Activated B cell treated with CpG ODN at 0.5 μM for 24 hours (primary cell): ENCODE data around the gene LRBA. TPM values are rescaled to one million over a fixed set of nuclear protein-coding genes. Genes with fewer than 3 reads are reported as not detected.

Experiments
- ATAC-seq: fragments of 200-7000 bp; cut with Tn5 transposase; one replicate; pipeline ENCODE4 v1.10.0; 2021; ENCODE audit warnings: low read depth, mild to moderate bottlenecking, moderate library complexity
- CTCF ChIA-PET: fragments of 350-600 bp; sonication (Branson Sonifier 250); formaldehyde crosslinking; loops from one replicate; lab custom pipeline; 2021; ENCODE audit warnings: antibody characterized with exemption; lab: Charles Lee
- POLR2A ChIA-PET: fragments of 350-600 bp; sonication (Branson Sonifier 250); formaldehyde crosslinking; loops from one replicate; lab custom pipeline; 2021; ENCODE audit warnings: antibody characterized with exemption; lab: Charles Lee
- DNase-seq: peaks from one replicate; pipeline ENCODE4 v3.0.0; 2022
- H3K27ac Mint-ChIP-seq: one replicate; pipeline ENCODE4 v1.8.0; 2020; ENCODE audit warnings: mixed read lengths
- H3K27me3 Mint-ChIP-seq: one replicate; pipeline ENCODE4 v1.8.0; 2021; ENCODE audit warnings: mixed read lengths
- H3K36me3 Mint-ChIP-seq: one replicate; pipeline ENCODE4 v1.8.0; 2021; ENCODE audit warnings: low read depth, mixed read lengths
- H3K4me1 Mint-ChIP-seq: one replicate; pipeline ENCODE4 v1.8.0; 2021; ENCODE audit warnings: mixed read lengths
- H3K4me3 Mint-ChIP-seq: one replicate; pipeline ENCODE4 v1.8.0; 2020; ENCODE audit warnings: mild to moderate bottlenecking, mixed read lengths
- H3K9me3 Mint-ChIP-seq: one replicate; pipeline ENCODE4 v1.8.0; 2020; ENCODE audit warnings: mixed read lengths
- CTCF ChIP-seq: fragments of 200-600 bp; IDR thresholded peaks from one replicate; pipeline ENCODE4 v1.8.0; 2022; ENCODE audit warnings: antibody characterized with exemption, mild to moderate bottlenecking
- intact Hi-C: fragments of 100-400 bp; cut with micrococcal nuclease; formaldehyde crosslinking; loops from one replicate; pipeline ENCODE4 v1.15.1; 2024
- total RNA-seq: library from RNA; stranded (reverse); gene quantifications from 2 replicates; pipeline ENCODE4 v1.2.3, GENCODE V29; 2022

LRBA gene
- total RNA-seq, 1 donor from 2014 or later = 66.5 TPM

GRCh38 chr4:150589157-150589556 is 425.9 kb downstream of the LRBA start:
- no peak for ATAC-seq
- intact Hi-C loops = no loop called here

GRCh38 chr4:150588316-150588715 is 426.8 kb downstream of the LRBA start:
- Mint-ChIP-seq H3K4me1 (no peaks in the 10 kb centered on the region), H3K9me3 (peaks cover 2% of the 10 kb centered on the region), H3K4me3 (no peak overlapping the region), H3K36me3 (peaks cover 64% of the 10 kb centered on the region), H3K27me3 (no peaks in the 10 kb centered on the region), H3K27ac (no peak overlapping the region)
- TF ChIP-seq CTCF = no peak
- no peak for DNase-seq
- no peak for ATAC-seq
- ChIA-PET POLR2A (no interaction called here), CTCF (no interaction called here)
- intact Hi-C loops = no loop called here

More at GRCh38 chr4:150589157-150589556, 425.9 kb downstream of the LRBA start:
- CTCF ChIA-PET = no interaction called here
- POLR2A ChIA-PET = no interaction called here
- no peak overlapping the region for H3K4me3 Mint-ChIP-seq
- no peaks in the 10 kb centered on the region for H3K27me3 Mint-ChIP-seq
- no peak for DNase-seq
- no peak for TF ChIP-seq CTCF
- H3K9me3 Mint-ChIP-seq = no peaks in the 10 kb centered on the region
- no peaks in the 10 kb centered on the region for H3K4me1 Mint-ChIP-seq
- H3K27ac Mint-ChIP-seq = no peak overlapping the region
- H3K36me3 Mint-ChIP-seq = peaks cover 55% of the 10 kb centered on the region

GRCh38 chr4:150586162-150586810 is 428.8 kb downstream of the LRBA start:
- Mint-ChIP-seq H3K27me3 (no peaks in the 10 kb centered on the region), H3K36me3 (peaks cover 79% of the 10 kb centered on the region), H3K4me1 (no peaks in the 10 kb centered on the region), H3K9me3 (peaks cover 5% of the 10 kb centered on the region), H3K27ac (no peak overlapping the region), H3K4me3 (no peak overlapping the region)
- intact Hi-C loops = no loop called here
- ATAC-seq = no peak
- ChIA-PET CTCF (no interaction called here), POLR2A (no interaction called here)
- DNase-seq = no peak
- TF ChIP-seq CTCF = no peak

- no peak for ATAC-seq
- Mint-ChIP-seq H3K36me3 (peaks cover 81% of the 10 kb centered on the region), H3K27ac (no peak overlapping the region), H3K27me3 (no peaks in the 10 kb centered on the region), H3K4me1 (no peaks in the 10 kb centered on the region), H3K4me3 (no peak overlapping the region), H3K9me3 (peaks cover 5% of the 10 kb centered on the region)
- no peak for TF ChIP-seq CTCF
- POLR2A ChIA-PET = no interaction called here
- DNase-seq = no peak
- intact Hi-C loops = no loop called here
- CTCF ChIA-PET = no interaction called here
Measured at GRCh38 chr4:150585611-150586010, 429.5 kb downstream of the LRBA start.

- ATAC-seq (no peak), DNase-seq (no peak)
- ChIA-PET POLR2A (no interaction called here), CTCF (no interaction called here)
- intact Hi-C loops = no loop called here
- peaks cover 8% of the 10 kb centered on the region for H3K9me3 Mint-ChIP-seq
- TF ChIP-seq CTCF = no peak
- H3K27ac Mint-ChIP-seq = no peak overlapping the region
- H3K4me3 Mint-ChIP-seq = no peak overlapping the region
- no peaks in the 10 kb centered on the region for H3K4me1 Mint-ChIP-seq
- H3K36me3 Mint-ChIP-seq = peaks cover 82% of the 10 kb centered on the region
- no peaks in the 10 kb centered on the region for H3K27me3 Mint-ChIP-seq
Measured at GRCh38 chr4:150584111-150584915, 430.8 kb downstream of the LRBA start.
